Mesothelial cell of epicardium (in vitro differentiated cells): ENCODE data around the gene ANXA8. TPM values are rescaled to one million over a fixed set of nuclear protein-coding genes. Genes with fewer than 3 reads are reported as not detected.
"Not testable (repeated sequence)": the region's sequence is repeated elsewhere in the genome, so short reads cannot be mapped to it uniquely, and the experiment has no call there.

Experiments
- DNase-seq, 2 experiments: peaks; one replicate each; pipeline ENCODE4 v3.0.0; 2021; ENCODE audit warnings: low spot score in 2 of 2; ENCODE audit not compliant: unreplicated experiment in 2 of 2
- H3K27ac Mint-ChIP-seq: 2 replicates; pipeline ENCODE4 v1.8.0; 2021; ENCODE audit warnings: mixed read lengths
- H3K27me3 Mint-ChIP-seq: 2 replicates; pipeline ENCODE4 v1.8.0; 2021; ENCODE audit warnings: low read depth, mixed read lengths
- H3K36me3 Mint-ChIP-seq: 2 replicates; pipeline ENCODE4 v1.8.0; 2021; ENCODE audit warnings: mixed read lengths
- H3K4me1 Mint-ChIP-seq: 2 replicates; pipeline ENCODE4 v1.8.0; 2021; ENCODE audit warnings: mixed read lengths
- H3K4me3 Mint-ChIP-seq: 2 replicates; pipeline ENCODE4 v1.8.0; 2021; ENCODE audit warnings: mild to moderate bottlenecking, moderate library complexity, mixed read lengths
- H3K9me3 Mint-ChIP-seq: 2 replicates; pipeline ENCODE4 v1.8.0; 2021; ENCODE audit warnings: mixed read lengths
- total RNA-seq: library from RNA; stranded (reverse); gene quantifications from 3 replicates; pipeline ENCODE4 v1.2.1, GENCODE V29; 2021

The ANXA8 gene
- total RNA-seq, 1 donor from 2014 or later, result 2.8 TPM

DNA sequence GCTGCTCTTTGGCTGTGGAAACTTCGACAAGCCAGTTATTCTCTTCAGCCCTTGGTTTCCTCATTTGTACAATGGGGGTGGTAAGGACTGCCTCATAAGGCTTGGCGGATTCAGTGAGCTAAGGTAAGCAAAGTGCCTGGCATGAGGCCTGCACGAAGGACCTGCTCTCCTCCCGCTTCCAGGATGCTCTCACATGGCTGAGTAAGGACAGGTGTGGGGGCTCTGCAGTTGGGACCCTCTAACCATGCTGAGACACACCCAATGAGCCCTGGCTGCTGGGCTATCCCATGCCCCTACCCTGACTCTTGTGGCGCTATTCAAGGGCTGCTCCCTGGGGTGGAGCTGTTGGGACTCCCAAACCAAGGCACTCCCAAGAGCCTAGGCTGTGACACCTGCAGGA lies 8.8 kb downstream of the ANXA8 start:
- not testable (repeated sequence) for H3K4me3 Mint-ChIP-seq, H3K9me3 Mint-ChIP-seq, H3K36me3 Mint-ChIP-seq, H3K4me1 Mint-ChIP-seq, H3K27ac Mint-ChIP-seq, H3K27me3 Mint-ChIP-seq, DNase-seq

DNA sequence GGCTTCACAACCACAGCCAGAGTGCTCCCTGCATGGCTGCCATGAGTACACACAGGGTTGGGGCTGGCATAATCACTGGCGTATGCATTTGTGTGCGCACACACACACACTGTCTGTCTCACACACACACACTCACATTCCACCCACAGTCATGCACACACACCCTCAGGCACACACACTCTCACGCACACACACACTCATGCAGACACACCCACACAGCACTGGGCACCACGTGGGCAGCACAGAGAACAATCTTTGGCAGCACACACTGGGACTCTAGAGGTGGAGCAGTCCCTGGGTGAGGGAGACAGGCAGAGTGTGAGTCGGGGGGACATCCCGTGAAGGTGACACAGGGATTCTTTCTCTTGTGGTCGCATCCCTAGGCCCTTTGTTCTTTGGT lies 10.4 kb downstream of the ANXA8 start:
- H3K9me3 Mint-ChIP-seq, H3K27ac Mint-ChIP-seq, H3K4me1 Mint-ChIP-seq, H3K36me3 Mint-ChIP-seq, H3K27me3 Mint-ChIP-seq, DNase-seq, H3K4me3 Mint-ChIP-seq: not testable (repeated sequence)

DNA sequence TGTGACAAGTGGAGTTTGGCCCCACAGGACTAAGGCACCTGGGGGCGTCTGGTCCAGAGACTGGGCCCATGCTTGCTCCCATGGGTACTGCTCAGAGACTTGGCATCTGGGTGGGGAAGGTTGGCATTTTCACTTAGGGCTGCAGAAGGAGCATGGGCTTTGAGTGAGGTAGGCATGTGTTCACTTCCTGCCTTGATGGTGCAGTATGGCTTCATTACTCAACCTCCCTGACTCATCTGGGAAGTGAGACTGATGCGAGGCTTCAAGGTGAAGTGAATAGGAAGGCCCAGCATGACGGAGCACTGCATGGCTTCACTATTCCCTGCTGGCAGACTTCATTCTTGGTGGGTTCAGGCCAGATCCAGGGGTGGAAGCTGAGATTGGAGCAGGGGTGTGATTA lies 11.3 kb downstream of the ANXA8 start:
- H3K9me3 Mint-ChIP-seq, H3K4me1 Mint-ChIP-seq, H3K27ac Mint-ChIP-seq, H3K36me3 Mint-ChIP-seq, DNase-seq, H3K4me3 Mint-ChIP-seq, H3K27me3 Mint-ChIP-seq: not testable (repeated sequence)

DNA sequence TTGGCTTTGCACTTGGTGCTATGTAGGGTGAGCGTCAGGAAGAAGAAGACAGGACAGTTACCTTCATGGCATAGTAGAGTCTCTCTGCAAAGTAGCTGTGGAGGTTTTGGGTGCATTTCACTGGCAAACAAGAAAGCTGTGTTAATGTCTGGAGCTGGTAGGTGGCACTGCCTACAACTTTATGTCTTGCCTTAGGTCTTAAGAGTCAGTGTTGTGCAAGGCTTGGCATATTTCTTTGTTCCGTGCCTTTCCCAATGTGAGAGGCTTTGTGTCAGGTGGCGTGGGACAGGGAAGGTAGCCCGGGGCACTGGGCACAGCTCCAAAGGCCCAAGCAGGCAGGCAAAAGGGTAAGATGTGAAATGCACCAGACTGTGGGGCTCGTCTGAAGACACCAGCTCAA lies 11.8 kb downstream of the ANXA8 start:
- not testable (repeated sequence) for H3K4me1 Mint-ChIP-seq, H3K36me3 Mint-ChIP-seq, H3K27ac Mint-ChIP-seq, H3K9me3 Mint-ChIP-seq, H3K4me3 Mint-ChIP-seq, H3K27me3 Mint-ChIP-seq, DNase-seq

DNA sequence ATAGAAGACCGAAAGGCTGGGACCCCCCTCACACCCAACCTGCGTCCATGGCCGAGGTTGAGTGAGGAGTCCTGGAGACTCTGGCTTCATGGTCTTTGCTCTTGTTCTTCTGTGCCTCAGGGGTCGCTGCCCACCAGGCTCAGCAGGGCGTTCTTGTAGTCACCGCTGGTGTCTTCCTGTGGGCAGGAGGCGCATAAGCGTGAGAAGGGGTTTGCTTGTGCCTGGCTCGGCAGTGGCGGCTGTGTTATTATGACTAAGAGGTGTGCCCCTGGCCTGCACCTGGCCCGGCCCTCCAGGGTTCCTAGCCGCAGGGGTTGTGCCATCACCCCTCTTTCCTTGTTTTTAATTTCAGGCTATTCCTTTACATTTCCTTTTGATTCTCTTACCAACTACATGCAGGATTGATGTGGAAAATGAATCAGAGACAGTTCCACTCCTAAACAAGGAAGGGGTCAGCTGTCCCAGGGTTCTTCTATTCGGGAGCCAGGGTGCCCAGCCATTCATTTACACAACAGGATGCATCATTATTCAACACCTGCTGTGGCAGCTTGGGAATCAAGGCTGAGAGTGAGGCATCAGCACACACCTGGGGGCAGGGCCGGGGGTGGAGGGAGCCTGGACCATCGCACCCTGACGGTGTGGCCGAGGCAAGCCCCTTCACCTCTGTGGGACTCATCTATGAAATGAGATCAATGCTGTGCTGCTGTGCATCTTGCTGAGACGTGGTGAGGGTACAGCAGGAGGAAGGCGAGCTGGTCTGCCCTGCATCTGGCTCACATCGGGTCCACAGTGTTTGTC lies 15.0 kb downstream of the ANXA8 start:
- H3K4me3 Mint-ChIP-seq, H3K27ac Mint-ChIP-seq, H3K36me3 Mint-ChIP-seq, H3K9me3 Mint-ChIP-seq, DNase-seq, H3K4me1 Mint-ChIP-seq, H3K27me3 Mint-ChIP-seq: not testable (repeated sequence)

DNA sequence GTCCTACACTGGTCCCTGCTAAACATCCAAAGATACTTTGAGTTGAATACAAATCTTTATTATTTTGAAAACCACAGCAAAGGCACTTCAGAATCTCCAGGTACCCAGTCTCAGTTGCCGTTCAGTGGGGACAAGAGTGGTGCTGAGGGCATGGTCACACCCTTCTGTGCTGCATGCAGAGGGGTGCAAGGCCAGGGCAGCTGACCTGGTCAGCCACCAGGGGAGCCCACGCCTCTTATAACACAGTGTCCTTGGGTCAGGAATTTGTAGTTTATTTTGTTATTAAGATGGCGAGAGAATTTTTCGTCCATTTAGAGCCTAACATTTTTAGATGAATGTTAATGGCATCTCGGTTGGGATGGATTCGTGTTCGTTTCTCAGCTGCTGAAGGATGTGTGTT lies 16.0 kb downstream of the ANXA8 start:
- not testable (repeated sequence) for H3K36me3 Mint-ChIP-seq, H3K9me3 Mint-ChIP-seq, H3K27ac Mint-ChIP-seq, H3K27me3 Mint-ChIP-seq, H3K4me3 Mint-ChIP-seq, H3K4me1 Mint-ChIP-seq, DNase-seq

DNA sequence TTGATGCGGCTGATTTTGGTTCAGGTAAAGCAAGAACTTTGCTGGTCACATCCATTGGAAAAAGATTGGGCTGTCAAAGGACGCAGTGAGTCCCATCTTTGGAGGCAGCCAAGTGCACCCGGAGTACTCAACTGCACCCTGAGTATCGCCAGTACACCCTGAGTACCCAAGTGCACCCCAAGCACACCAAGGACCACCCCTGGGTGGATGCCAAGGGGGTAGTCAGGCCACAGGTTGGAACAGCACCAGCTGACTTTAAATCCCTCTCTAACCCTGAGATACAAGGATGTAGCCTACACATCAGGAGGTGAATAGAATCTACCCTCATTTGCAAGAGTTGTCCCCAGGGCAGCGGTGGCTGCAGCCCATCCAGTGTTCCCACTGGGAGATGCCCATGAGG lies 16.5 kb downstream of the ANXA8 start:
- H3K36me3 Mint-ChIP-seq, H3K4me1 Mint-ChIP-seq, DNase-seq, H3K9me3 Mint-ChIP-seq, H3K27me3 Mint-ChIP-seq, H3K4me3 Mint-ChIP-seq, H3K27ac Mint-ChIP-seq: not testable (repeated sequence)

DNA sequence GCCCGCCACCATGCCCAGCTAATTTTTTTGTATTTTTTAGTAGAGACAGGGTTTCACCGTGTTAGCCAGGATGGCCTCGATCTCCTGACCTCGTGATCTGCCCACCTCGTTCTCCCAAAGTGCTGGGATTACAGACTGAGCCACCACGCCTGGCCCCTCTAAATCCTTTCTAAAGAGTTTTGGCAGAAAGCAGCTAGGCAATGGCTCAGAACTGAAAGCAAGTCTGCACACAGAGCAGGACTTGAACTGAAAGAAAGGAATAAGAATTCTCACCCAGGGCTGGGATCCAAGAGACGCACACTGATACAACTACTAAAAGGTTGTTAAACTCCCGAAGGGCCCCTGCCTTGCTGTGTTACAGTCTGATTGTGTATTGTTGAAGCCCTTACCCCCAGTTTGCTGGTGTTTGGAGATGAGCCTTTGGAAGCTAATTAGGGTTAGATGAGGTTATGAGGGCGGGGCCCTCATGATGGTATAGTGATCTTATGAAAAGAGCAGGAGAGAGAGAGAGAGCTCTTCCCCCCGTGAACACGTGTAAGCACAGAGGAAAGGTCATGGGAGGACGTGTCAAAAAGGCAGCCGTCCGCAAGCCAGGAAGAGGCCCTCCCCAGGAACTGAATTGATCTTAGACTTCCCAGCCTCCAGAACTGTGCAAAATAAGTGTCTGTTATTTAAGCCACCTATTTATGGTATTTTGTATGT lies 18.5 kb downstream of the ANXA8 start:
- DNase-seq, H3K4me3 Mint-ChIP-seq, H3K4me1 Mint-ChIP-seq, H3K27me3 Mint-ChIP-seq, H3K36me3 Mint-ChIP-seq, H3K9me3 Mint-ChIP-seq: not testable (repeated sequence)
- peak overlapping the region; percentile 50 for H3K27ac Mint-ChIP-seq

DNA sequence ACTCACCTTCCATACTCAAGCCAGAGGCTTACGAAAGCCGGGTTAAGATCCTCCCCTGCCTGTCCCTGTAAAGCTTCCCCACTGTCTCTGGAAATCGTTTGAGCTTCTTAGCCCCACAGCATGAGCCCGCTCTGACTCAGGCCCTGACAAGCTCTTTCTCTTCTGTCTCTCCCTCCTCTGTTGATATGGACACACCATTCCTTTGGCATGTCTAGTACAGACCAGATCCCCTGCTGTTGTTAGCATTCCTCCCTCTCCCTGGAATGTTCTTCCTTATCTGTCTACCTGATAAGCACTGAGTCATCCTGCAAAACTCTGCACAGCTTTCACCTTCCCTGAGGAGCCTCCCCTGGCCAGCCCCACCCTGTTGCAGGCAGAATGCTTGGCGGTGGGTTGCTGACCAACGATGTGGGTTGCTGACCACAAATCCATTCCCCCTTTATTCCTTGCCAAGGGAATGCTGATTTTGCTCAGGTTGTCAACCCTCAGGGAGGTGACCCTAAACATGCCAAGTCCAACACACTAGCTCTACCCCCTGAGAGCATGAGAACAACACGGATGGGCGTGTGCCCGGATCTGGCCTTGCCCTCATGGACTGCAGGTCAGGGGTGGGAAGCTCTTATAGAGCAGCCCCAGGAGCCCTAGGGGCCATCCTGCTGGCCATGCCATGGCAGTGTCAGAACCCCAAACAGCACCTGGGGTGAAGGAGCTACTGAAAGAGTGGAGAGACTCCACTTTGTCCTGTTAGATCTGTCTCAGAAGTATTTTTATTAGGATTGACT lies 21.1 kb downstream of the ANXA8 start:
- not testable (repeated sequence) for DNase-seq, H3K4me1 Mint-ChIP-seq, H3K36me3 Mint-ChIP-seq, H3K27me3 Mint-ChIP-seq, H3K9me3 Mint-ChIP-seq, H3K4me3 Mint-ChIP-seq
- peak overlapping the region; percentile 81 for H3K27ac Mint-ChIP-seq

DNA sequence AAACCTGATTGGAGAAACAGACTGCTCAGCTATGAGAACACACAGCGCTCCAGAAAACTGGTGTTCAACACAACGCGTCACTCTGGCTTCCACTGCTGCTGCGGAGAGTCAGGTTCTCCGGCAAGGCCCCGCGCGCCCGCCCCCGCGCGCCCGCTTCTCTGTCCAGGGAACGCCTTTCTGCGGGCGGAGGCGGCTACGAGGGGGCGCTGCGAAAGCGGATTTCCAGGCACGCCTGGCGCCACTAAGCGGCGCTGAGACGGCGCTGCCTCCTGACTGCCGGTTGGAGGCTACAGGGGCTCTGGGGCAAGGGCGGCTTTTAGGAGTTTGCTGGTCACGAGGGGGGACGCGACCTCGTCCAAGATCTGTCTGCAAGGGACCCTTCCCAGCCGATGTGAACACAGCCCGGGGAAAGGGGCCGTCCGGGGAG lies 22.6 kb downstream of the ANXA8 start:
- peak overlapping the region; percentile 82 for H3K27ac Mint-ChIP-seq
- not testable (repeated sequence) for H3K9me3 Mint-ChIP-seq, H3K27me3 Mint-ChIP-seq, H3K36me3 Mint-ChIP-seq, H3K4me1 Mint-ChIP-seq
- peak overlapping the region; percentile 60 for H3K4me3 Mint-ChIP-seq
- peak in 1 of 2 experiments; percentile 55 for DNase-seq
